Endothelial cell of umbilical vein (primary cell): ENCODE results near the gene SERPINA3. TPM values are rescaled to one million over a fixed set of nuclear protein-coding genes. Genes with fewer than 3 reads are reported as not detected.

Source experiments
- BruUV-seq: library from RNA; stranded (reverse); fragments of 400-500 nt; replicated peaks from 2 replicates; lab custom pipeline; 2021; lab: Mats Ljungman, UMichigan
- CTCF ChIA-PET: fragments of 300-600, 350-600 bp; sonication (Branson Sonifier 250); formaldehyde crosslinking; loops from one replicate; lab custom pipeline; 2021; ENCODE audit warnings: antibody characterized with exemption, inconsistent platforms; lab: Charles Lee
- POLR2A ChIA-PET: fragments of 300-600, 350-600 bp; sonication (Branson Sonifier 250); formaldehyde crosslinking; loops from one replicate; lab custom pipeline; 2021; ENCODE audit warnings: antibody characterized with exemption, inconsistent platforms; lab: Charles Lee
- DNase-seq: peaks from one replicate; pipeline ENCODE4 v3.0.0-alpha.2; 2011; ENCODE audit warnings: low read depth, low spot score
- FAIRE-seq: peaks from 2 replicates; lab custom pipeline; 2011; peaks lifted over from hg19 to GRCh38; lab: Jason Lieb, UNC
- H2AFZ ChIP-seq: 2 replicates; pipeline ENCODE4 v1.6.0; 2012; ENCODE audit warnings: low read depth, low read length, control low read depth, inconsistent platforms
- H3K27ac ChIP-seq: 2 replicates; pipeline ENCODE4 v1.5.1; 2011; ENCODE audit warnings: low read depth, mild to moderate bottlenecking, control low read depth, low read length, moderate library complexity; ENCODE audit not compliant: insufficient read depth
- H3K27me3 ChIP-seq, 2 experiments: 2 replicates each; pipeline versions ENCODE4 v1.6.0 to v1.6.1; 2011; ENCODE audit warnings: low read length in 2 of 2, mixed read lengths in 1 of 2; ENCODE audit not compliant: control insufficient read depth in 2 of 2, insufficient read depth in 2 of 2
- H3K36me3 ChIP-seq, 2 experiments: 2 replicates in 1 of 2; 3 replicates in 1 of 2; pipeline ENCODE4 v1.5.1; 2011; ENCODE audit warnings: low read length in 2 of 2, mild to moderate bottlenecking in 1 of 2, moderate library complexity in 1 of 2; ENCODE audit not compliant: control insufficient read depth in 2 of 2, insufficient read depth in 2 of 2; ENCODE audit errors: extremely low read depth in 1 of 2
- H3K4me1 ChIP-seq: 3 replicates; pipeline ENCODE4 v1.5.1; 2011; ENCODE audit warnings: mild to moderate bottlenecking, low read length; ENCODE audit not compliant: control insufficient read depth, insufficient read depth; ENCODE audit errors: extremely low read depth
- H3K4me2 ChIP-seq: 2 replicates; pipeline ENCODE4 v1.6.1; 2011; ENCODE audit warnings: low read length, control low read depth, mixed read lengths; ENCODE audit not compliant: insufficient read depth
- H3K4me3 ChIP-seq, 3 experiments: fragments of 200-600 bp in 1 of 3; sonication (generic), shearing (Covaris generic) in 1 of 3; replicated peaks in 1 of 3; 2 replicates each; pipeline ENCODE4 v1.5.1; 2011 to 2016; ENCODE audit warnings: control low read depth in 3 of 3, low read length in 3 of 3, mild to moderate bottlenecking in 2 of 3, inconsistent platforms in 1 of 3, low read depth in 1 of 3, moderate library complexity in 1 of 3; ENCODE audit not compliant: insufficient read depth in 1 of 3
- H3K79me2 ChIP-seq: 2 replicates; pipeline ENCODE4 v1.6.0; 2012; ENCODE audit warnings: low read length, inconsistent platforms; ENCODE audit not compliant: control insufficient read depth, insufficient read depth
- H3K9ac ChIP-seq: replicated peaks from 2 replicates; pipeline ENCODE3; 2011; ENCODE audit warnings: low read length, control low read depth; ENCODE audit not compliant: insufficient read depth; ENCODE audit errors: extremely low read depth
- H3K9me1 ChIP-seq: replicated peaks from 3 replicates; pipeline ENCODE4 v1.6.0; 2011; ENCODE audit warnings: mild to moderate bottlenecking, low read length; ENCODE audit not compliant: control insufficient read depth, insufficient read depth; ENCODE audit errors: extremely low read depth
- H3K9me3 ChIP-seq: replicated peaks from 2 replicates; pipeline ENCODE4 v1.5.1; 2012; ENCODE audit warnings: low read length, inconsistent platforms; ENCODE audit not compliant: control insufficient read depth, insufficient read depth
- H4K20me1 ChIP-seq: replicated peaks from 2 replicates; pipeline ENCODE3; 2011; ENCODE audit warnings: mild to moderate bottlenecking, low read length; ENCODE audit not compliant: control insufficient read depth, insufficient read depth; ENCODE audit errors: extremely low read depth
- CTCF ChIP-seq, 2 donors: IDR thresholded peaks; 1 replicate in 1 of 2; 2 replicates in 1 of 2; pipeline ENCODE4 v1.5.1; 2011; ENCODE audit warnings: low read length in 2 of 2, mild to moderate bottlenecking in 2 of 2, moderate library complexity in 2 of 2, control low read depth in 1 of 2, inconsistent platforms in 1 of 2, low read depth in 1 of 2; ENCODE audit not compliant: insufficient read depth in 1 of 2; ENCODE audit errors: extremely low read depth in 1 of 2
- EZH2 ChIP-seq: IDR thresholded peaks from 2 replicates; pipeline ENCODE4 v1.6.1; 2012; ENCODE audit warnings: borderline replicate concordance, low read depth, mild to moderate bottlenecking, moderate library complexity, low read length, inconsistent platforms; ENCODE audit not compliant: severe bottlenecking
- FOS ChIP-seq: IDR thresholded peaks from 2 replicates; pipeline ENCODE4 v1.6.1; 2011; ENCODE audit warnings: mild to moderate bottlenecking, low read length, moderate library complexity, borderline replicate concordance; ENCODE audit not compliant: insufficient read depth
- GATA2 ChIP-seq: IDR thresholded peaks from 2 replicates; pipeline ENCODE4 v1.7.0; 2011; ENCODE audit warnings: low read depth, mild to moderate bottlenecking, moderate library complexity, mixed read lengths, low read length; ENCODE audit not compliant: insufficient read length, insufficient read depth
- JUN ChIP-seq: IDR thresholded peaks from 2 replicates; pipeline ENCODE4 v1.6.1; 2011; ENCODE audit warnings: borderline replicate concordance, low read depth; ENCODE audit not compliant: insufficient read length, insufficient read depth
- MAX ChIP-seq: IDR thresholded peaks from 2 replicates; pipeline ENCODE4 v1.6.1; 2011; ENCODE audit not compliant: insufficient read depth, insufficient read length
- MYC ChIP-seq: IDR thresholded peaks from one replicate; pipeline ENCODE4 v1.6.1; 2011; ENCODE audit warnings: mild to moderate bottlenecking, low read depth, low read length
- POLR2A ChIP-seq: IDR thresholded peaks from 2 replicates; pipeline ENCODE4 v1.6.1; 2012; ENCODE audit warnings: low read depth, mild to moderate bottlenecking, control low read depth, low read length
- POLR2AphosphoS5 ChIP-seq: IDR thresholded peaks from 2 replicates; pipeline ENCODE4 v1.6.1; 2012; ENCODE audit warnings: low read depth, mild to moderate bottlenecking, control low read depth, low read length, moderate library complexity; ENCODE audit not compliant: insufficient read depth
- dilution Hi-C: fragments of 300-500 bp; cut with MboI; formaldehyde crosslinking; loops from one replicate; pipeline ENCODE4 v1.15.0; 2019; ENCODE audit warnings: low sequenced_read_pairs; ENCODE audit not compliant: extremely low pct_ligation_motif_present
- intact Hi-C: fragments of 100-400 bp; cut with micrococcal nuclease; formaldehyde crosslinking; loops from one replicate; pipeline ENCODE4 v1.10.0; 2022
- polyA plus RNA-seq, 4 experiments: library from polyadenylated mRNA; depleted of rRNA in 3 of 4; stranded (reverse) in 3 of 4; unstranded in 1 of 4; fragments of >200 nt; gene quantifications; 2 replicates each; pipeline versions ENCODE4 v1.2.1 to v1.2.3, GENCODE V29; 2011 to 2012; ENCODE audit warnings: missing spikeins in 1 of 4
- total RNA-seq: library from RNA; stranded (reverse); gene quantifications from 2 replicates; pipeline ENCODE4 v1.2.3, GENCODE V29; 2021

Gene SERPINA3
- total and polyA plus RNA-seq, 2 donors (not counting 3 experiments of a cell fraction or from before 2014, with no cell fraction given) = not detected

- CTCF ChIA-PET = interaction anchor here (1.1 to 1.5 kb wide), 3 partner anchors 8 to 42 kb away, joined by 3 to 4 read pairs (median 4); no protein-coding TSS in a partner anchor
- no peak overlapping the region for H3K27ac ChIP-seq
These were observed 21.1 kb upstream of the SERPINA3 start for GRCh38 chr14:94591073-94591472.

More at GRCh38 chr14:94591073-94591472, 21.1 kb upstream of the SERPINA3 start:
- Histone ChIP-seq H3K9ac (no peak overlapping the region), H3K27me3 (no peaks in the 10 kb centered on the region), H3K79me2 (no peaks in the 10 kb centered on the region), H3K4me1 (no peaks in the 10 kb centered on the region), H2AFZ (no peak overlapping the region), H3K9me1 (no peaks in the 10 kb centered on the region), H3K4me3 (no peak overlapping the region), H3K9me3 (no peaks in the 10 kb centered on the region), H3K36me3 (no peaks in the 10 kb centered on the region), H4K20me1 (no peaks in the 10 kb centered on the region), H3K4me2 (no peak overlapping the region)
- no TSS peak for BruUV-seq
- no peak for DNase-seq
- POLR2A ChIA-PET = no interaction called here
- intact Hi-C loops (no loop called here), dilution Hi-C loops (no loop called here)
- no peak for TF ChIP-seq EZH2
- TF ChIP-seq FOS = no peak
- no peak for TF ChIP-seq CTCF (IDR thresholded peaks at IDR 0.05; ENCODE audit: extremely low read depth in 1 of 2, insufficient read depth in 1 of 2, low read depth in 1 of 2, low read length in 2 of 2)
- no peak for TF ChIP-seq MAX
- TF ChIP-seq GATA2 = no peak
- TF ChIP-seq MYC = no peak
- TF ChIP-seq POLR2A = no peak
- TF ChIP-seq JUN = no peak
- TF ChIP-seq POLR2AphosphoS5 = no peak
- no peak for FAIRE-seq
